Nephron (organoid): Measurements from ENCODE around the gene PDE11A.
"Not testable (repeated sequence)": the region's sequence is repeated elsewhere in the genome, so short reads cannot be mapped to it uniquely, and the experiment has no call there.

Source experiments
- H3K27ac Mint-ChIP-seq, 3 experiments: 2 replicates each; pipeline ENCODE4 v1.8.0; 2020; ENCODE audit warnings: mixed read lengths in 3 of 3, mild to moderate bottlenecking in 2 of 3, moderate library complexity in 1 of 3
- H3K27me3 Mint-ChIP-seq: 2 replicates; pipeline ENCODE4 v1.8.0; 2021; ENCODE audit warnings: low read depth, mild to moderate bottlenecking, moderate library complexity, mixed read lengths
- H3K36me3 Mint-ChIP-seq: 2 replicates; pipeline ENCODE4 v1.8.0; 2020; ENCODE audit warnings: low read depth, mixed read lengths
- H3K4me1 Mint-ChIP-seq: 2 replicates; pipeline ENCODE4 v1.8.0; 2020; ENCODE audit warnings: mixed read lengths
- H3K4me3 Mint-ChIP-seq, 3 experiments: 2 replicates each; pipeline ENCODE4 v1.8.0; 2020; ENCODE audit warnings: mild to moderate bottlenecking in 3 of 3, mixed read lengths in 3 of 3, moderate library complexity in 2 of 3
- H3K9me3 Mint-ChIP-seq: 2 replicates; pipeline ENCODE4 v1.8.0; 2020; ENCODE audit warnings: mixed read lengths
- CTCF ChIP-seq, 3 experiments: fragments of 200-600 bp; sonication (generic); IDR thresholded peaks; one replicate each; pipeline ENCODE4 v1.5.0; 2021; ENCODE audit warnings: antibody characterized with exemption in 3 of 3; ENCODE audit not compliant: unreplicated experiment in 3 of 3

PDE11A gene

DNA sequence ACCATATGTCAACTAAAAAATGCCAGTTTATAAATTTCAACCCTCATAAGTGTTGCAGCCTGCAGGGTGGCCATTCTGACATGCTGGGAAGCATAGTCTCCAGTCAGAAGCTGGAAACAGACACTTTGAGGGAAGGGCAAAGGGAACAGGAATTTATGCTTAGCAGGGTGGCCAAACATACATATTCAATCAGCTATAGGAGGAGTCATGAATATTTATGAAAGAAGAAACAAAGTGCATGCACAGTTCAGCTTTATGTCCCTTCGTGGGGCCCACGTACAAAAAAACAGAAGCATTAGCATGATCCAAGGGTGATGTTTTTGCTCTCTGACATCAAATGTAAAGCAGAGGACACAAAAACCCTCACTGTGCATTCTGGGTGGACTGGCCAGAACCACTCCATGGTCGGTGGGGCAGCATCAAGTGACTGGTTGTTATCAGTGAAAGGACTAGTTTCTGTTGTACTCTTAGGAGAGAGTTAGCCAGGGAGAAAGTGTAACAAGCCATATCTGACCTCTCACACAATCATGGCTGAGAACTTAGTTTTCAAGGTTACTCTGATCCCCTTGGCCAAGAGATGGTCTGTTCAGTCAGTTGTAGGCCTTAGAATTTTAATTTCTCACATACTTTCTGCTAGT is 9.9 kb upstream of the PDE11A start:
- TF ChIP-seq CTCF (IDR thresholded peaks at IDR 0.05; ENCODE audit: unreplicated experiment in 3 of 3) = no peak
- Mint-ChIP-seq H3K9me3 (peaks cover 5% of the 10 kb centered on the region), H3K27me3 (peaks cover 9% of the 10 kb centered on the region), H3K27ac (no peak overlapping the region), H3K4me1 (no peaks in the 10 kb centered on the region), H3K4me3 (no peak overlapping the region), H3K36me3 (no peaks in the 10 kb centered on the region)

GRCh38 chr2:178079279-178079678 is 6.7 kb upstream of the PDE11A start:
- H3K36me3 Mint-ChIP-seq, H3K27me3 Mint-ChIP-seq, H3K4me3 Mint-ChIP-seq, H3K9me3 Mint-ChIP-seq, H3K27ac Mint-ChIP-seq, H3K4me1 Mint-ChIP-seq: not testable (repeated sequence)

GRCh38 chr2:178076130-178076529 is 3.6 kb upstream of the PDE11A start:
- Mint-ChIP-seq H3K4me3 (no peak overlapping the region), H3K9me3 (peaks cover 5% of the 10 kb centered on the region), H3K27ac (no peak overlapping the region), H3K4me1 (no peaks in the 10 kb centered on the region), H3K27me3 (peaks cover 36% of the 10 kb centered on the region), H3K36me3 (no peaks in the 10 kb centered on the region)
- TF ChIP-seq CTCF (IDR thresholded peaks at IDR 0.05; ENCODE audit: unreplicated experiment in 3 of 3) = no peak

- Mint-ChIP-seq H3K4me1 (no peaks in the 10 kb centered on the region), H3K9me3 (peaks cover under 1% of the 10 kb centered on the region), H3K27ac (no peak overlapping the region), H3K36me3 (no peaks in the 10 kb centered on the region), H3K4me3 (no peak overlapping the region), H3K27me3 (peaks cover 46% of the 10 kb centered on the region)
- no peak for TF ChIP-seq CTCF (IDR thresholded peaks at IDR 0.05; ENCODE audit: unreplicated experiment in 3 of 3)
Observed at GRCh38 chr2:178075006-178075326, 2.4 kb upstream of the PDE11A start.

- no peaks in the 10 kb centered on the region for H3K4me1 Mint-ChIP-seq
- no peaks in the 10 kb centered on the region for H3K36me3 Mint-ChIP-seq
- no peak overlapping the region for H3K27ac Mint-ChIP-seq
- peaks cover 51% of the 10 kb centered on the region for H3K27me3 Mint-ChIP-seq
- H3K9me3 Mint-ChIP-seq = no peaks in the 10 kb centered on the region
- TF ChIP-seq CTCF (IDR thresholded peaks at IDR 0.05; ENCODE audit: unreplicated experiment in 3 of 3) = no peak
- H3K4me3 Mint-ChIP-seq = no peak overlapping the region
Observed at GRCh38 chr2:178074123-178075005, 1.8 kb upstream of the PDE11A start.

- H3K9me3 Mint-ChIP-seq = no peaks in the 10 kb centered on the region
- peak overlapping the region; percentile 85 to 87 (median 86) for H3K4me3 Mint-ChIP-seq
- no peaks in the 10 kb centered on the region for H3K4me1 Mint-ChIP-seq
- H3K27me3 Mint-ChIP-seq = peaks cover 55% of the 10 kb centered on the region
- no peak overlapping the region for H3K27ac Mint-ChIP-seq
- no peaks in the 10 kb centered on the region for H3K36me3 Mint-ChIP-seq
- TF ChIP-seq CTCF (IDR thresholded peaks at IDR 0.05; ENCODE audit: unreplicated experiment in 3 of 3) = no peak
Observed at GRCh38 chr2:178072000-178072382, 586 bp downstream of the PDE11A start.
